GM21515 (cell line): ENCODE data around the gene SAV1.

Source experiments
- ATAC-seq: cut with Tn5 transposase; IDR thresholded peaks from one replicate; pipeline ENCODE4 v1.9.1; 2021; ENCODE audit not compliant: unreplicated experiment

SAV1 gene

DNA sequence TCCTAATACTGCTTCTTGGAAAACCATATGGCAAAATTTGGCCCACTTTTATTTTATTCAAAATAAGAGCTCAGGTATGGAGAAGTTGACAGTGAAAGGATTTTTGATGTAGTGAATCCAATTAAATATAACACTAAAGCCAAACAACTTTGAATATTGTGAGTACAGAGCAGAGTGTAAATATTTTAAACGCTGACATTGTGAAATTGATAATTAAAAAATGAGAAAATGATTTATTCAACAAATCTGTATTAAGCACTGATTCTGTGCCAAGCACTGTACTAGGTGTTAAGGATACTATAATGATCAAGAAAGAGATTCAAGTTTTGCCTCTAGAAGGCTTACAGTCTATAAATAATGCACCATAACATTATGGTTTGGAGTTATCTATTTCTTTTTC, 57.6 kb downstream of the SAV1 start:
- ATAC-seq: no peak

DNA sequence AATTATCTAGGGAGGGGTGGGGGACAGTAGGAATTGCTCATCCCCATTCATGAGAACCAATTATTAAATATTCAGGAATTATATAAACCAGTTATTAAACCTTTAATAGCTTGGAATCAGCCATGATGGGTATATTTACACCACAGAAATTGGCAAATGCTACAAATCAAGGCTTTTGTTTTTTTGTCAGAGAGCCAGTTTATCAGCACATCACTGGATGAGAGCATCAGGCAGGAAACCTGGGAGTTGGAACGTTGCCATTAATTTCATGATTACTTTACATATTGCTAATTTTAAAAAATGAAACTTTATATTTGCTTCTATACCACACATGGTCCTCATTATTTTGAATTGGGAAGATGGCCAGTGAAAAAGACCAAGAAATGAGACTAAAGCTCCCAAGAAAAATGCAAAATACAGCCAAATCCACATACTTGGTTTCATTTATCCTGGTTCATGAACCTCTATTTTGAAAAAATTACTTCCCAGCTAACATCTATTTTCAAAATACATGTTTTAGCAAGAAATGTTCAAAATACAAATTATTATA, 59.7 kb downstream of the SAV1 start:
- ATAC-seq: no peak

DNA sequence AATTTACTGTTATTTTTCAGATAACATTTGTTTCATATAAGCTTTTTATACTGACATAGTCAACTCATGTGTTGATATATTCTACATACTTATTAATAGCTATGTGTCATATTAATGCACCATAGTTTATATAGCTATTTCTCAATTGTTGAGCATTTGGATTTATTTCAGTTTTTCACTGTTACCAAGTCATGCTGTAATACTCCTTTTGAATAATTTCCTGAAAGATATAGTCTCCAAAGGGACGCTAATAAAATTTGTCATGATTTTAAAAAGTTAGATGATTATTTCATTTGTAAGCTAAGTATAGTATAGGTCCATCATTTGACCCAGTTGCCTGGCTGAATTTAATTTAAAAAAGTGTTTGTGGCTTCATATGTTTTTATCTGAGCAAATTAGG, 60.3 kb downstream of the SAV1 start:
- ATAC-seq: no peak

DNA sequence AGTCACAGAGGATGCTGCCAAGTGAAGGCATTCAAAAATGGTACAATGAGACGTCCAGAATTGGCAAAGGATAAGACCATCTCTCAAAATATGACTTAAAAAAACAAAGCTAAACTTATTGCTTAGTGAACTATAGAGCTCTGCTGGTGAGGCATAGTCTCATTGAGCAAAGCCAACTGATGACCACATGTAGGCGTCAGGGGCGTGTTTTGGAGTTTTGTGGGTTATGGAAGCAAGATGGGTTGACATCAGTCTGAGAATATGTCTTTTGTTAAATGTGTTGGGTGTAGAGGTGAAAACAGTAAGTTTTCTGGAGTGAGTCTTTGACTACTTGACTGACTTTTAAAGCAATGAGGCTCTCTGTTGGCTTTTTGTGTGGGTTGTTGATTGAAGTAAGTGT, 60.9 kb downstream of the SAV1 start:
- ATAC-seq: no peak

DNA sequence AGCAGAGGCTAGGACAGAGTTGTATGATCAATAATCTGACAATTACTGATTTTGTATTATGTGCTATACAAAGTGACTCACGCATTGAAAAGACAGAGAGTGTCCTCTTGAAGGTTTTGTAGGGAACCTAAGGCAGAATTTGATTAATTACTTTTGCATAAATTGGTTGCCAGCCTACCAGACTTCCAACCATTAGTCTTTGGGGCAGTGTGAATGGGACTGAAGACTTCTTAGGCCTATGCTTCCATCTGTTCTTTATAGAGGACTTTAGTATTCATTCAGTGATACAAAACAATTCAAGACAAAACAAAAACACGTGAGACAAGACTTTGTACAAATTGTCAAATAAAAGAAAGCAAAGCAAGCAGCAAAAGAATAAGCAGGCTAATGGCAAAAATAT, 61.6 kb downstream of the SAV1 start:
- ATAC-seq: no peak

DNA sequence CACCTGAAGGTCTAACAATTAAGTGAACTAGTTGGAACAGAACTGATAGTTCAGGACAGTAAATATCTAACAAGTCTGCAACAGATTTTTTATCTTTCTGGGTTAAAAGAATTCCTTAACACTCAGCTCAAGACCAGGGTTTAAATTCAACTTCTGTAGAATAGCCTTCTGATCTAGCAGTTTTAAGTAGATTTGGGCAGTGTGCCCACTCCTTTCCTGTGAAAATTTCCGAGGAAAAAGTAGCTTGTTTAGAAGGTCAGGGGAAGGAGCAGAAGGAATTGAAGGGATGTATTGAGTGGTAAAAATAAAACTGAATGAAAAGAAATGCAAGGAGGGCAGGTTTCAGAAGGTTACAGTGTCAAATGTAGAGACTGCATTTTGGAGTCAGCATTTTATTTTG, 62.3 kb downstream of the SAV1 start:
- no peak for ATAC-seq

DNA sequence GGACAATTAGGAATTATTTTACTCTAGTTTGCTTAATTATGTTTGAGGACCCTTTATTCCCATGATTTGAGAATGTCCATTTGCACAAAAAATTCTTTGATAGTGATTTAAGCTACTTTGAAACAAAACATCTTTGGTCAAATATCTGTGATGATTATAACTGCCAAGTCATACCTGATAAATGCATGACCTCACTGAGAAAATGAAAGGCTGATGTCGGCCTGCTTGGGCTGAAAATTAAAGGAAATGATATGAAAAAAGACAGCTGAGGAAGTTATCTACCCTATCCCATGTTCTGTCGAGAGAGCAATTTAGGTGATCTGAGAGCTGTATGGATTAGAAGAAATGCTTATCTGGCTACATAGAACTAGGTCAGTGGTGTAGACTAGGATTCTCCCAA, 64.5 kb downstream of the SAV1 start:
- no peak for ATAC-seq

DNA sequence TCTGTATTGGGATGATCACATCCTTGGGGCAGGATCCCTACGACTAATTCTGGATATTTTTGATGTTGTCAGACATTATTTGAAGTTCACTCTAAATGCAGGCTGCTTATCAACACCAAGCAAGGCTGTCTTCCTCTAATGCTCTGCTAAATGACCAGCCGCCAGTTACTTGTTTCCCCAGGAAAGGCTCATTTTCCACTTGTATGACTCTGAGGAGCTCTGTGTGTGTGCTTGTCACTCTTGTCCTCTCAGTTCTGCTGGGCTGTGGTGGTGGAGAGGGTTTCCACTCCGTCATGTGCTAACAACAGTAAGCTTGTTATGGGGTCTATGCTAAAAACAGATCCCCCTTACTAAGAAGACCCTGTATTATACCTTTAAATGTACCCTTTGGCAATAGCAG, 66.1 kb downstream of the SAV1 start:
- no peak for ATAC-seq

DNA sequence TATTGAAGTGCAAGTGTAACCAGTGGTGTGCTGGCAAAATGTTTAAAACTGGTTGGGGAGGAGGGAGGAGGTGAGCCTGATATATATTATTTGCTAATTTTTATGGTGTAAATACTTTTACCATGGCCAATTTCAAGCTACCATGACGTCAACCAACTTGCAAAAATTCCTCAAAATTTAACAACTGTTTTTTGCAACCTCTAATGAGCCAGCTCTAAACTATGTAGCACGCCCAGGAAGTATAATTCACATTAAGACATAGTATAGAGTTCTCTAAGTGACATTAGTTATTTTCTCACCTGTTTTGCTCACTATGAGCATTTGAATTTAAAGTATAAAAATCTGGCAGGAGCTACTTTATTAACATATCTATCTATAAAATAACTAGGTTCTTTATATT, 66.7 kb downstream of the SAV1 start:
- no peak for ATAC-seq

DNA sequence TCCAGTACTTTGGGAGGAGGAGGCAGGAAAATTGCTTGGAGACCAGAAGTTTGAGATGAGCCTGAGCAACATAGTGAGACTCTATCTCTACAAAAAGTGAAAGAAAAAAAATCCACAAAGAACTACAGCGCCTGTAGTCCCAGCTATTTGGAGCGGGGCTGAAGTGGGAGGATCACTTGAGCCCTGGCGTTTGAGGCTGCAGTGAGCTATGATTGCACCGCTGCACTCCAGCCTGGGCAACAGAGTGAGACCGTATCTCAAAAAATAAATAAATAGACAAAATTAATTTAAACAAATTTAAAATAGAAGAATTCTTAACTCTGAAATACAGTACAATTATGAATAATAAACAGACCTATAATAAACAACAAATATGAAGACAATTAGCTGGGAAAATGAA, 67.3 kb downstream of the SAV1 start:
- no peak for ATAC-seq

DNA sequence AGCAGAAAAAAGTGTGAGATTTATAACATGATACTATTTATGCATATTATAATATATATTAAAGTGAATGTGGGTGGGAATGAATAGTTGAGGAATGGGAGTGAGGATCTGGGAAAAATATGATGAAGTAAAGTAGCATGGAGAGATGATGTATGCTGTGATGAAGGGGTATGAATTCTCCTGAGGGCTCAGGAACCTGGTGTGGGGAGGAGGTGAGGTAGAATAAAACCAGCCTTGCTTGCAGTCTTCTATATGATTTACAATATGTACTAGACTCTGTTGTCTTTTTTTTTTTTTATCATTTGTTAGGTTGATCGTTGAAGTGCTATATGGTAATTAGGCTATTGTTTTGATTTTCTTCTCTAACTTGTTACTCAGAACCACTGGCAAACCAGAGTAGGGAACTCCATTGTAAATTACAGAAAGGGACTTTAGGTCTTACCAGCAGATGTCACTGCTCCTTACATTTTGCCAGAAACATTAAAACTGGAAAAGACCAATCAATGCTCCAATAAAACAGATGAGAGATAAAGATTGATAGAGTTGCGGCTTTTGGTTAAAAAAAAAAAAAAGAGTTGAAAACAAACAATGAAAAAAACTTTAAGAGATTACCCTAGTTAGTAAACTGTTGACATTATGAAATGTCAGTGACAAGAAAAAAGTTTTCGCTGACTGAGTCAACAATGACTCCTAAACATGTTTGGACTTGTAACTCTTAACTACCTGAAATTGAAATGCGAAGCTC, 68.2 kb downstream of the SAV1 start:
- no peak for ATAC-seq

DNA sequence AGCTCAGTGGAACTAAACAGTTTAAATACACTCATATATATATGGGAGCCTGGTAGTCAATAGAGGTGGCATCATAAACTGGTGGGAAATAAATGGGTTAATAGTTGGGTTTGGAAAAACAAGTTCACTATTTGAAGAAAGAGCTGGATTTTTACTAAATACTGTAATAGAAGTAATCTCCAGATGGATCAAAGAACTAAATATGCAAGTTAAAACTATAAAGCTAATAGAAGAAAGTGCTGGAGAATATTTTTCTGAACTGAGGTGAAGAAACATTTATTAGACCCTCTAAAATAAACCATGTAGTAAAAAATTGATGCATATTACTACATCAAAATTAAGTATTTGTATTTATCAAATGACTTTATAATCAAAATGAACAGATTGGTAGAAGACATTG, 69.3 kb downstream of the SAV1 start:
- ATAC-seq: no peak

DNA sequence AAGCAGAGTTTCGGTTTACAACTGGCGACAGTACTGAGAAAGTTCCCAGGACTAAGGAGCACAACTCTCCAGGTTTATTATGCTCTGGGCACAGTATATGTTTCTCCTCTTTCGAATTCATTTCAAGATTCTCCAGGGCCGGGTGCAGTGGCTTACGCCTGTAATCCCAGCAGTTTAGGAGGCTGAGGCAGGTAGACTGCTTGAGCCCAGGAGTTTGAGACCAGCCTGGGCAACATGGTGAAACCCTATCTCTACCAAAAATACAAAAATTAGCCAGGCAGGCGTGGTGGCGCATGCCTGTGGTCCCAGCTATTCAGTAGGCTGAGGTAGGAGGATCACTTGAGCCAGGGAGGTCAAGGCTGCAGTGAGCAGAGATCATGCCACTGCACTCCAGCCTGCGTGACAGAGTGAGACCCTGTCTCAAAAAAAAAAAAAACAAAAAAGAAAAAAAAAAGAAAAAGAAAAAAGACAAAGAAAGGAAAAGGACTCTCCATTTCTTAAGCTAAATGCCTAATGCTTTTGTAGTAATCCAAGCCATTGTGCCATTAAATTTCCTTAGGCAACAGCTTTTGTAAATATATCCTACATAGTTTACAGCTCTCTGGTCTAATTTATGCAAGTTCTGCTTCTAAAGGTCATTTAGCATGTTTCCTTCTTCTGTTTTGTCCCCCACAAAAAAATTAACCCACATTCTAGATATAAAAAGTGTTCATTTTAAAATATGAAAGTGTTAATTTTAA, 73.4 kb downstream of the SAV1 start:
- ATAC-seq: no peak

DNA sequence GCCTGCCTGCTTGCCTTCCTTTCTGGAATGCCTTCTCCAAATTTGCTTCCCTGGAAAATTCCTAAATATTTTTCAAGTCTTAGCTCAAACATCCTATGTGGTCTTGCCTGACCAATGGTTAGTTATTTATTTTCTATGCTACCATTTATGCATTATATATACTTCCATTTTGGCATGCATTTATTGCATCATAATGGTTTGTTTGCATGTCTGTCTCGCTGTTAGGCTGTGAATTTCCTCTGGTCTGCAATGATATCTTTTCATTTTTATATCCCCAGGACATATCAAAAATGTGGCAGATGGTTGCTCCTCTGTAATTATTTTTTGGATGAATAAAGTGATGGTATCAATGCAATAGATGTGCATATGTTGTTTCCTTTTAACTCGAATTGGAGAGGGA, 77.6 kb downstream of the SAV1 start:
- no peak for ATAC-seq
